Astrocyte of the spinal cord (primary cell): ENCODE results near the gene MGARP.

ENCODE experiments used
- DNase-seq: peaks from one replicate; pipeline ENCODE4 v3.0.0; 2011; ENCODE audit warnings: low read depth, low spot score
- H3K4me3 ChIP-seq: 2 replicates; pipeline ENCODE4 v1.5.1; 2011; ENCODE audit warnings: low read depth, mild to moderate bottlenecking, low read length, moderate library complexity
- in situ Hi-C: cut with HindIII; loops from 2 replicates; pipeline ENCODE4 v1.10.0; 2017; ENCODE audit warnings: low sequenced_read_pairs
- TF ChIP-seq, protein P1 (sequence below): IDR thresholded peaks from 2 replicates; pipeline ENCODE4 v1.5.1; 2012; ENCODE audit warnings: low read depth, mild to moderate bottlenecking, low read length, inconsistent platforms

The MGARP gene

DNA sequence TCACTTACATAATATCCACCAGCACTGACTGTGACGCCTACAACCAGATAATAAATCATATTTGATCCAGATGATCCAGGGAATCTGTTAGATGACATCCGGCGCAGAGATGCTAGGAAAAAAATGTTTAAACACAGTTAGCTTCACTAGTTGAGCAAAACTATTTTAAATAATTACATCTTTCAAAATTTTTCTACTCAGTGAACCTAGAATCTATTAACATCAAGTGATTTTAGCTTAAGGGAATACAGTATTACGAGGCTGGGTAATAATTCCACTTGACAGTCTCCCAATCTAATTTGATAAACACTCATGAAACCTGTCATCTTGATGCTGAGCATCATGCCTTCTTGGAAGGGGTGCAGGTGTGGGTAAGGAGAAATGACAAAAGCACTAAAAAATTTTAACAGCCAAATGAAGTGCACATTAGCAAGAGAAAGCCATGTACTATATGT, 4.7 kb downstream of the MGARP start:
- no peak for DNase-seq
- in situ Hi-C loops, result no loop called here
- TF ChIP-seq, protein P1, sequence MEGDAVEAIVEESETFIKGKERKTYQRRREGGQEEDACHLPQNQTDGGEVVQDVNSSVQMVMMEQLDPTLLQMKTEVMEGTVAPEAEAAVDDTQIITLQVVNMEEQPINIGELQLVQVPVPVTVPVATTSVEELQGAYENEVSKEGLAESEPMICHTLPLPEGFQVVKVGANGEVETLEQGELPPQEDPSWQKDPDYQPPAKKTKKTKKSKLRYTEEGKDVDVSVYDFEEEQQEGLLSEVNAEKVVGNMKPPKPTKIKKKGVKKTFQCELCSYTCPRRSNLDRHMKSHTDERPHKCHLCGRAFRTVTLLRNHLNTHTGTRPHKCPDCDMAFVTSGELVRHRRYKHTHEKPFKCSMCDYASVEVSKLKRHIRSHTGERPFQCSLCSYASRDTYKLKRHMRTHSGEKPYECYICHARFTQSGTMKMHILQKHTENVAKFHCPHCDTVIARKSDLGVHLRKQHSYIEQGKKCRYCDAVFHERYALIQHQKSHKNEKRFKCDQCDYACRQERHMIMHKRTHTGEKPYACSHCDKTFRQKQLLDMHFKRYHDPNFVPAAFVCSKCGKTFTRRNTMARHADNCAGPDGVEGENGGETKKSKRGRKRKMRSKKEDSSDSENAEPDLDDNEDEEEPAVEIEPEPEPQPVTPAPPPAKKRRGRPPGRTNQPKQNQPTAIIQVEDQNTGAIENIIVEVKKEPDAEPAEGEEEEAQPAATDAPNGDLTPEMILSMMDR, result no peak

DNA sequence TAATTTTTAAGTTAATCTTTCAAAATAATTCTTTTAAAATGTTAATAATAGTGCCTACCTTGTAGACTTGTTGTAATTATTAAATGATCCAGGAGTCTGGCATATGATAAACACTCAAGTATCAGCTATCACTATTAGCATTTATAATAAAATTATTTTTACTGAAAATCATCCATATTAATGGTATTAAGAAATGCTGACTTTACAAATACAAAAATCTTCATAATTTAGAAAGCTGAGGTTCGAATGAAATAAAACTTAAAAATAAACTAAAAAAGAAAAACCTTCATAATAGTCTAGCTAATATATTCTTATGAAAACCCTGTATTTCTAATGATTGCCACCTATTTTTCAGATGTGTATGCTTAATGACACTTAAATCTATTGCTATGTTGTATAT, 5.2 kb downstream of the MGARP start:
- in situ Hi-C loops, result no loop called here
- H3K4me3 ChIP-seq, result no peak overlapping the region
- DNase-seq, result no peak
- TF ChIP-seq, protein P1, result no peak

More for the DNA sequence above, 4.7 kb downstream of the MGARP start:
- no peak overlapping the region for H3K4me3 ChIP-seq

DNA sequence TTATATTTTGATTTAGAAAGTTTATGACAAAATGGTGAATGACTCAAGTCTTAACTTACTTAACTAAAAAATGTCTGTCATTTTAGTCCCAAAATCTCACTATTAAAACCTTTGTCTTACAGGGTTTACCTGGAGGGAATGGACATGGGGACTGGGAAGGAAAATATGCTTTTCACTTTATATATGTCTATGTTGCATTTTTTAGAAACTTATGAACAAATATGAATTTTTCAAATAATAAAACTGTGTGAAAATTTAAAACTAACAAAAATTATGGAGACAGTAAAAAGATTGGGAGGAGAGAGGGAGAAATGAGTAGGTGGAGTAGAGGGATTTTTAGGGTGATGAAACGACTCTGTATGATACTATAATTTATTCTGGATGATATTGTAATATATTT, 6.2 kb downstream of the MGARP start:
- TF ChIP-seq, protein P1, result no peak
- H3K4me3 ChIP-seq, result no peak overlapping the region
- in situ Hi-C loops, result no loop called here
- DNase-seq, result no peak

DNA sequence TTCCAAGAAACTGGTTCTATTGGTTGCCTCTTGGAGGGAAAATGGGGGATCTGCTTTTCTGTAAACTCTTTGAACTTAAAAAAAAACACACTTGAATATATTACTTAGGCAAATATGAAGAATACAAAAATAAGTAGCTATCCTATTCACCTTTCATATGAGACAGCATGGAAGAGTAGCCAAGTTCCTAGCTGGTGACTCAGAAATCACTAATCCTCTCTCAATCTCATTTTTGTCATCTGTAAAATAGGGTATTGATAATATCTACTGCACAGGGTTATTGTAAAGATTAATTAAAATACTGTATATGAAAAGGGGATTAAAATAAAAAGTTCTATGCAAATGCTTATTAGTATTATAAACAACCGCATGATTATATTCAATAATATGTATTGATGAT, 12.7 kb downstream of the MGARP start:
- DNase-seq, result no peak
- in situ Hi-C loops, result no loop called here
- TF ChIP-seq, protein P1, result no peak
- no peak overlapping the region for H3K4me3 ChIP-seq

DNA sequence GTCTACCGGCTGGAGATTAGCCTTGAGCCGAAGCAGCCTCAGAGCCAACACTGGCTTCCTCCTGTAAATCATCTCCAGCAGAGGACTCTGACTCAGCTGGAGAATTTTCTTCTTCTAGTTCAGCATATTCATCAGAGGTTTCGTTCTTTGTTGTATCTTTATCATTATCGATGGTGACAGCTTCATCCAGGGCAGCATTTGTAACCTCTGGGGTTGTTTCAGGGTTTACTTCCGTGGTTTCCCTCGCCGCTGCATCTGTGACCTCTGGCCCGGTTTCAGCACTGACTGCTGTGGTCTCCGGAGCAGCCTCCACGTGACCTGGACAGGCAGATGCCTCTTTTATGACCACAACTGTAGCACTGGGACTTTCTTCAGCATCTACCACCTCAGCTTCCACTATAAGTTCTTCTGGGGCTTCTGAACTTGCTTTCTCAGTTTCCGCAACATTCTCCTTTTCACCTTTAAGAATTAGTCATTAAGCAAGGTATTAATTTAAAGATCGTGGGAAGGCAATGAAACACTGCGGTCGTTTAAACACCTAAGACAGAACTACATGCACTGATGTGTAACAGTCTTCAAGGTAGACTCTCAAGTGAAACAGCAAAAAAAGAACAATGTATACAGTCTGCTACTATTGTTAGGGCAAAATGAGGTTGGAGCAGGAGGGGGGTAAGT, 13.3 kb downstream of the MGARP start:
- peak overlapping the region; percentile 31 for H3K4me3 ChIP-seq
- TF ChIP-seq, protein P1, result no peak
- DNase-seq, result peak; percentile 67
- in situ Hi-C loops, result no loop called here

DNA sequence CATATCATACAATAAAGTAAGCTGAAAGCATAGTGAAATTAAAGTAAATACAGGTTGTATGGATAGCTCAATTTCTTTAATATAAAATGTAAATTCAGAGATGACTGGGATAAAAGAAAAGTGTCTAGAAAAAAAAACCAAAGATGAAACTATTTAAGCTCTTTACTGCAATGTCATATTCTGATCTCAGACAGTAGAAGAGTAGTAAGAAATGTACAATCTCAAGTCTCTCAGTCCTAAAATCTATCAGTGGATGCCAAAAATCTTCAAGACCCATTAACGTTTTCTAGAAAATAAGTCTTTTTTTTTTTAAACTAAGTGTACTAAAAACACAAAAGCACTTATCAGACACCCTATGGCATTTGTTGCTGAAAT, 13.8 kb downstream of the MGARP start:
- TF ChIP-seq, protein P1, result no peak
- peak overlapping the region; percentile 31 for H3K4me3 ChIP-seq
- in situ Hi-C loops, result no loop called here
- DNase-seq, result no peak
